Vagina (tissue), 2 donors: ENCODE results near the gene MORC3.

Experiments used
- CTCF ChIP-seq, 3 experiments: fragments of 450-650 bp in 2 of 3; fragments of 200-600 bp in 1 of 3; sonication (generic) in 1 of 3; IDR thresholded peaks; one replicate each; pipeline ENCODE4 v1.5.1; 2017 to 2019; ENCODE audit warnings: antibody characterized with exemption in 3 of 3, mild to moderate bottlenecking in 2 of 3, moderate library complexity in 2 of 3
- POLR2A ChIP-seq, 2 donors: fragments of 450-650 bp; IDR thresholded peaks; one replicate each; pipeline ENCODE4 v1.6.1; 2017; ENCODE audit warnings: antibody characterized with exemption in 2 of 2, mild to moderate bottlenecking in 2 of 2, moderate library complexity in 2 of 2
- POLR2AphosphoS5 ChIP-seq, 2 donors: sonication (generic); formaldehyde crosslinking; IDR thresholded peaks; one replicate each; pipeline ENCODE4 v1.9.0; 2017; ENCODE audit warnings: antibody characterized with exemption in 2 of 2, mild to moderate bottlenecking in 2 of 2, low read depth in 1 of 2; ENCODE audit not compliant: insufficient read depth in 1 of 2

- TF ChIP-seq POLR2A (IDR thresholded peaks at IDR 0.05) (no peak), CTCF (IDR thresholded peaks at IDR 0.05) (no peak), POLR2AphosphoS5 (IDR thresholded peaks at IDR 0.05; ENCODE audit: insufficient read depth in 1 of 2, low read depth in 1 of 2) (no peak)
These were observed 83.7 kb downstream of the MORC3 start for GRCh38 chr21:36403713-36404112.
